Keratinocyte (primary cell): ENCODE measurements around the gene GRAMD1C.

ENCODE experiments used
- CTCF ChIP-seq, 3 experiments: IDR thresholded peaks in 1 of 3; conservative IDR thresholded peaks in 1 of 3; optimal IDR thresholded peaks in 1 of 3; 2 replicates in 2 of 3; 3 replicates in 1 of 3; pipeline versions ENCODE3 to v1.5.1; 2011; ENCODE audit warnings: low read length in 3 of 3, mild to moderate bottlenecking in 3 of 3, moderate library complexity in 2 of 3, control low read depth in 1 of 3, inconsistent platforms in 1 of 3; ENCODE audit not compliant: insufficient read depth in 2 of 3; ENCODE audit errors: extremely low read depth in 1 of 3
- EZH2 ChIP-seq: IDR thresholded peaks from one replicate; pipeline ENCODE4 v1.6.1; 2012; ENCODE audit warnings: inconsistent platforms, mild to moderate bottlenecking, low read length, moderate library complexity

- TF ChIP-seq CTCF (optimal IDR thresholded peaks at IDR 0.05 in 1 of 3, IDR thresholded peaks at IDR 0.05 in 1 of 3, conservative IDR thresholded peaks at IDR 0.05 in 1 of 3; ENCODE audit: extremely low read depth in 1 of 3, insufficient read depth in 2 of 3, low read length in 3 of 3) (peak; percentile 71 to 88 (median 87)), EZH2 (no peak)
Measured at GRCh38 chr3:113838631-113839209, at the start of gene GRAMD1C.
